Measurements from ENCODE around the gene TUBA8. TPM values are rescaled to one million over a fixed set of nuclear protein-coding genes. Genes with fewer than 3 reads are reported as not detected.
"Not testable (repeated sequence)": the region's sequence is repeated elsewhere in the genome, so short reads cannot be mapped to it uniquely, and the experiment has no call there.

TUBA8 gene
- total and polyA plus RNA-seq, 2 donors (not counting 1 experiment from before 2014, with no cell fraction given) = 0.60 to 0.83 TPM

- Histone ChIP-seq H3K27ac (ENCODE audit: insufficient read depth, low read length) (no peak overlapping the region), H3K4me1 (ENCODE audit: control insufficient read depth, extremely low read depth, insufficient read depth, low read length) (peaks cover 12% of the 10 kb centered on the region), H2AFZ (ENCODE audit: low read length) (no peak overlapping the region), H3K79me2 (ENCODE audit: control insufficient read depth, insufficient read depth, low read length) (peaks cover 5% of the 10 kb centered on the region), H3K9ac (ENCODE audit: insufficient read depth, low read length) (no peak overlapping the region), H3K4me2 (ENCODE audit: extremely low read depth, insufficient read depth, low read length) (no peak overlapping the region), H3K27me3 (ENCODE audit: control insufficient read depth, insufficient read depth, low read length) (no peaks in the 10 kb centered on the region), H3K9me3 (ENCODE audit: control insufficient read depth, insufficient read depth, low read depth, low read length) (no peaks in the 10 kb centered on the region), H3K4me3 (replicated peaks in 1 of 4; ENCODE audit: control extremely low read depth in 1 of 4, insufficient read depth in 1 of 4, low read depth in 3 of 4, low read length in 4 of 4) (no peak overlapping the region), H3K36me3 (ENCODE audit: control insufficient read depth, insufficient read depth, low read length) (no peaks in the 10 kb centered on the region), H4K20me1 (ENCODE audit: control insufficient read depth, extremely low read depth, insufficient read depth, low read length) (no peaks in the 10 kb centered on the region)
- DNase-seq (ENCODE audit: low read depth in 2 of 2) = peak in 1 of 2 donors; percentile 12
- TF ChIP-seq, protein P1, sequence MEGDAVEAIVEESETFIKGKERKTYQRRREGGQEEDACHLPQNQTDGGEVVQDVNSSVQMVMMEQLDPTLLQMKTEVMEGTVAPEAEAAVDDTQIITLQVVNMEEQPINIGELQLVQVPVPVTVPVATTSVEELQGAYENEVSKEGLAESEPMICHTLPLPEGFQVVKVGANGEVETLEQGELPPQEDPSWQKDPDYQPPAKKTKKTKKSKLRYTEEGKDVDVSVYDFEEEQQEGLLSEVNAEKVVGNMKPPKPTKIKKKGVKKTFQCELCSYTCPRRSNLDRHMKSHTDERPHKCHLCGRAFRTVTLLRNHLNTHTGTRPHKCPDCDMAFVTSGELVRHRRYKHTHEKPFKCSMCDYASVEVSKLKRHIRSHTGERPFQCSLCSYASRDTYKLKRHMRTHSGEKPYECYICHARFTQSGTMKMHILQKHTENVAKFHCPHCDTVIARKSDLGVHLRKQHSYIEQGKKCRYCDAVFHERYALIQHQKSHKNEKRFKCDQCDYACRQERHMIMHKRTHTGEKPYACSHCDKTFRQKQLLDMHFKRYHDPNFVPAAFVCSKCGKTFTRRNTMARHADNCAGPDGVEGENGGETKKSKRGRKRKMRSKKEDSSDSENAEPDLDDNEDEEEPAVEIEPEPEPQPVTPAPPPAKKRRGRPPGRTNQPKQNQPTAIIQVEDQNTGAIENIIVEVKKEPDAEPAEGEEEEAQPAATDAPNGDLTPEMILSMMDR (conservative IDR thresholded peaks at IDR 0.05 in 1 of 2, IDR thresholded peaks at IDR 0.05 in 1 of 2; ENCODE audit: low read depth in 1 of 2, low read length in 2 of 2) = no peak
- no peak for TF ChIP-seq EZH2 (IDR thresholded peaks at IDR 0.05; ENCODE audit: low read length, missing control alignments)
Observed at GRCh38 chr22:18154821-18155390, 44.3 kb downstream of the TUBA8 start.

GRCh38 chr22:18155546-18155945 is 44.9 kb downstream of the TUBA8 start:
- not testable (repeated sequence) for H4K20me1 ChIP-seq (ENCODE audit: control insufficient read depth, extremely low read depth, insufficient read depth, low read length); H3K9me3 ChIP-seq (ENCODE audit: control insufficient read depth, insufficient read depth, low read depth, low read length); H3K27me3 ChIP-seq (ENCODE audit: control insufficient read depth, insufficient read depth, low read length); H3K27ac ChIP-seq (ENCODE audit: insufficient read depth, low read length); DNase-seq (ENCODE audit: low read depth in 2 of 2); H3K79me2 ChIP-seq (ENCODE audit: control insufficient read depth, insufficient read depth, low read length); H2AFZ ChIP-seq (ENCODE audit: low read length); H3K4me3 ChIP-seq (replicated peaks in 1 of 4; ENCODE audit: control extremely low read depth in 1 of 4, insufficient read depth in 1 of 4, low read depth in 3 of 4, low read length in 4 of 4); H3K36me3 ChIP-seq (ENCODE audit: control insufficient read depth, insufficient read depth, low read length); H3K4me2 ChIP-seq (ENCODE audit: extremely low read depth, insufficient read depth, low read length); H3K9ac ChIP-seq (ENCODE audit: insufficient read depth, low read length)
- peaks cover 12% of the 10 kb centered on the region for H3K4me1 ChIP-seq (ENCODE audit: control insufficient read depth, extremely low read depth, insufficient read depth, low read length)

DNA sequence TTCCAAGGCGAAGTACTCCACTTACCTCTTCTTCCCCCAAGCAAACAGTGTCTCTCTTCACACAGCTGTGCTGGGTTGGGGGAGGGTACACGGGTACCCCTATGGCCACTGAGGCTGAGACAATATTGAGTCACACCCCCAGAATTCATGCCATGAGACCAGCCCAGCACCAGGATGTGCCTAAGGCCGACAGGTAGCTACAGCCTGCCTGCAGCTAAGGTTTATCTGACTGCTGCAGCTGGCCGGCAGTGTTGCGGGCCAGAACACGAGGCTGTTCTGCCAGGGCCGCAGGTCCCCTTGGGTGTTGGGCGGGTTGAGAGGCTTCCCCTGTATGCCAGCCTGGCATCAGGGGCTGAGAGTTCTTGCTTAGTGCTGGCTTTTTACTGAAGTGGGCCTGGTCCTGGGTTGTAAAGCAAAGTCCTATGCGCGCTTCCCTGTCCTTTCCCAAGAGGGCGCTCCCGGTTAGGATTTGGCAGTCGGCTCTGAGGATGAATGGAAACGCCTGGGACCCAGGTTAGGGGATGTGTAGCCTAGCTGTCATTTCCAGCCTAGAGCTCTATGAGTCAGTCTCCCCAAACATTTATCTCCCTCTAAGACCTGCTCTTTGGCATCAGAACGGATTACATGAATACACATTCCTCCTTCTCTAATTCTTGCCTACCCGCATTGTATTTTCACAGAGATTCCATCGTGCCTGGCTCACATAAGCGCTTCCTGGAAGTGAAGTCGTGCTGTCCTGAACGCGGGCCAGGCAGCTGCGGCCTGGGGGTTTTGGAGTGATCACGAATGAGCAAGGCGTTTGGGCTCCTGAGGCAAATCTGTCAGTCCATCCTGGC is 46.5 kb downstream of the TUBA8 start:
- peak overlapping the region; percentile 28 for H3K4me2 ChIP-seq (ENCODE audit: extremely low read depth, insufficient read depth, low read length)
- no peaks in the 10 kb centered on the region for H3K27me3 ChIP-seq (ENCODE audit: control insufficient read depth, insufficient read depth, low read length)
- H2AFZ ChIP-seq (ENCODE audit: low read length) = peak overlapping the region; percentile 52
- H3K27ac ChIP-seq (ENCODE audit: insufficient read depth, low read length) = peak overlapping the region; percentile 87
- no peaks in the 10 kb centered on the region for H3K36me3 ChIP-seq (ENCODE audit: control insufficient read depth, insufficient read depth, low read length)
- H3K4me3 ChIP-seq (replicated peaks in 1 of 4; ENCODE audit: control extremely low read depth in 1 of 4, insufficient read depth in 1 of 4, low read depth in 3 of 4, low read length in 4 of 4) = peak overlapping the region in 1 of 4 experiments; percentile 14
- H3K9me3 ChIP-seq (ENCODE audit: control insufficient read depth, insufficient read depth, low read depth, low read length) = no peaks in the 10 kb centered on the region
- no peaks in the 10 kb centered on the region for H4K20me1 ChIP-seq (ENCODE audit: control insufficient read depth, extremely low read depth, insufficient read depth, low read length)
- no peak for TF ChIP-seq EZH2 (IDR thresholded peaks at IDR 0.05; ENCODE audit: low read length, missing control alignments)
- TF ChIP-seq, protein P1 (conservative IDR thresholded peaks at IDR 0.05 in 1 of 2, IDR thresholded peaks at IDR 0.05 in 1 of 2; ENCODE audit: low read depth in 1 of 2, low read length in 2 of 2) = peak; percentile 94 to 97
- peaks cover 12% of the 10 kb centered on the region for H3K4me1 ChIP-seq (ENCODE audit: control insufficient read depth, extremely low read depth, insufficient read depth, low read length)
- DNase-seq (ENCODE audit: low read depth in 2 of 2) = peak; percentile 97 to 100
- peak overlapping the region; percentile 48 for H3K9ac ChIP-seq (ENCODE audit: insufficient read depth, low read length)
- peaks cover 5% of the 10 kb centered on the region for H3K79me2 ChIP-seq (ENCODE audit: control insufficient read depth, insufficient read depth, low read length)

Measured in fibroblast of lung (primary cell).